Stimulated activated effector memory CD8-positive, alpha-beta T cell treated with anti-CD3 and anti-CD28 coated beads, Interleukin-12 subunit alpha, Interleukin-12 subunit beta, amount 100 ng/mL, for 72 hours (primary cell): ENCODE measurements around the gene KIAA1755.
"Not testable (repeated sequence)": the region's sequence is repeated elsewhere in the genome, so short reads cannot be mapped to it uniquely, and the experiment has no call there.

Experiments
- ATAC-seq: fragments of 150-1000 bp; cut with Tn5 transposase; 2 replicates; pipeline ENCODE4 v1.10.0; 2021
- DNase-seq, 2 donors: peaks; one replicate each; pipeline ENCODE4 v3.0.0; 2021 to 2022; ENCODE audit warnings: low spot score in 2 of 2
- H3K27ac Mint-ChIP-seq: one replicate; pipeline ENCODE4 v1.8.0; 2022; ENCODE audit warnings: mild to moderate bottlenecking, mixed read lengths
- H3K36me3 Mint-ChIP-seq: one replicate; pipeline ENCODE4 v1.8.0; 2022; ENCODE audit warnings: mild to moderate bottlenecking, mixed read lengths
- H3K4me1 Mint-ChIP-seq: one replicate; pipeline ENCODE4 v1.8.0; 2022; ENCODE audit warnings: mixed read lengths
- H3K4me3 Mint-ChIP-seq: one replicate; pipeline ENCODE4 v1.8.0; 2022; ENCODE audit warnings: mild to moderate bottlenecking, mixed read lengths
- H3K9me3 Mint-ChIP-seq: one replicate; pipeline ENCODE4 v1.8.0; 2022; ENCODE audit warnings: mixed read lengths

Gene KIAA1755

DNA sequence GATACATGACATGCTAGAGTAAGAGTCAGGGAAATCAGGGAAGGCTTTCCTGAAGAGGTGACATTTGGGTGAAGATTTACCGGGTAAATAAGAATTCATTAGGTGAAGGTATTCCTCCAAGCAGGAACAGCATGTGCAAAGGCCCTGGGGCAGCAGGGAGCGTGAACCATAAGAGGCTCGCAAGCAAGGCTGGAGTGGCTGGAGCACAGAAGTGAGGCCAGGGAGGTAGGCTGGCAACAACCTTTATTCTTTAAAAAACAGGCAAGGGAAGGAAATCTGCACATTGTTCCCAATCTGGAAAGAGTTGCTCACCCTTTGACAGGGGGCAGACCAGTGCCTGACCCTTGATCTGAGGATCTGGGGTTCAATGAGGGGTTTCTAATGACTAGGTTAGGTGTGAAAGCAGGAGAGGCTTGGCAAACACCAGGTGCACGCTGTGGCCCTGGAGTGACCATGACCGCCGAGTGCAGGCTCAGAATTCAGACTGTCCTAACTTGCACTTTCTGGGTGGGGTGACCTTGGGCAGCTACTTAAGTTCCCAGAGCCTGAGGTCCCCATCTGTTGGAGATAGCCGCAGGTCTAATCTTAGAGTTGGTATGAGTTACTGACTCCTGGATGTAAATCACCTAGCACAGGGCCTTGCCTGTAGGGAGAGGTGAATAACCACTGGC lies 1.9 kb downstream of the KIAA1755 start:
- H3K9me3 Mint-ChIP-seq, result no peaks in the 10 kb centered on the region

DNA sequence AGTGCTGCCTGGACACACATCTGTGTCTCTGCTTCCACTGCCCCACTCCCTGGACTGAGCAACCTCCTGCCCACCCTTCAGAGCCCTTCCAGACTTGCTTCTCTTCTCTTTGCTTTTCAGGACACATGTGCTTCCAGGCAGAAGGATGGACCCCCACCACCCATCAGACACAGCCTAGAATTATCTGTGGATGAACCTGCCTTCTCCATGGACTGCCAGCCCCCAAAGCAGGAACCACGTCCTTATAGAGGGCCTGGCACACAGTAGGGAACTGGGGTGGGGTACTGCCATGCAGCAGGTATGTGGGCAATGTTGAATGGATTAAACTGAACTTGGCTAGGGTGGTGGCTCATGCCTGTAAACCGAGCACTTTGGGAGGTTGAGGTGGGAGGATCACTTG lies 3.6 kb downstream of the KIAA1755 start:
- no peaks in the 10 kb centered on the region for H3K36me3 Mint-ChIP-seq
- H3K27ac Mint-ChIP-seq, result no peak overlapping the region
- no peak for DNase-seq
- no peaks in the 10 kb centered on the region for H3K9me3 Mint-ChIP-seq
- peaks cover 6% of the 10 kb centered on the region for H3K4me1 Mint-ChIP-seq
- no peak for ATAC-seq
- no peak overlapping the region for H3K4me3 Mint-ChIP-seq

More for the DNA sequence above, 1.9 kb downstream of the KIAA1755 start:
- ATAC-seq, result no peak
- peaks cover 6% of the 10 kb centered on the region for H3K4me1 Mint-ChIP-seq
- no peaks in the 10 kb centered on the region for H3K36me3 Mint-ChIP-seq
- H3K27ac Mint-ChIP-seq, result no peak overlapping the region
- no peak overlapping the region for H3K4me3 Mint-ChIP-seq
- no peak for DNase-seq

DNA sequence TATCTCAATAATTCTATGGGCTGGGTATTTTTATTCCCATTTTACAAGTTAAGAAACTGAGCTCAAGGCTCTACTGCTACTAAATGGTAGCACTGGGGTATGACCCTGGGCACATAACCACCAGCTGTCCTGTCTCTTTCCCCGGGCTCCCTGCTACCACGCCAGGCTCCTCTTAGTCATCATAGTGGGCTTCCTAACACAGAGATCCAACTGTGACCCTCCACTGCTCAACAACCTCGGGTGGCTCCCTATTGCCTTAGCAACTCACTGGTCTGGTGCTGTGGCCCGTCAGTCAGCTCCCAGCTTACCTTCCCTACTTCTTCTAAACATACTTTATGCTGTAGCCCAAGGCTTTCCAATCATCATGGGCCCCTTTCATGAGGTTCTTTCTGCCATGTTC lies 4.5 kb downstream of the KIAA1755 start:
- no peak for DNase-seq
- H3K4me1 Mint-ChIP-seq, result peaks cover 5% of the 10 kb centered on the region
- no peaks in the 10 kb centered on the region for H3K36me3 Mint-ChIP-seq
- no peak for ATAC-seq
- no peaks in the 10 kb centered on the region for H3K9me3 Mint-ChIP-seq
- no peak overlapping the region for H3K4me3 Mint-ChIP-seq
- no peak overlapping the region for H3K27ac Mint-ChIP-seq

DNA sequence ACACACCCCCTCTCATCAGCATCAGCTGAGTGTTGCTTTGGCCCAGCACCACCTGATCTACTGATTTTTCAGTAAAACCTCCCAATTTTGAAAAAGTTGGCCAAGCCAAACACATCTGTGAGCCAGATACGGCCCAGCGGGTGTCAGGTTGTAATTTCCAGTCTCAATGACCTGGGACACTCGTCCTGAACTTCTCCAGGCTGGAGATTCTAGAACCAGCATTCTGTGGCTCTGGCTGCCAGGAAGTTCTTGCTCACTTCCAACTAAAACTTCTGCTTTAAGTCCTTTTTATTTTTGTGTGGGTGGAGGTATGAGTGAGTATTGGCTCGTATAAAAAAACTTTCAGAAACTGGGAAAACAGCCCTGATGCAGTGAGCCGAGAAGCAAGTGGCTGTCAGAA lies 5.1 kb downstream of the KIAA1755 start:
- DNase-seq, result no peak
- Mint-ChIP-seq H3K4me3 (no peak overlapping the region), H3K9me3 (no peaks in the 10 kb centered on the region), H3K4me1 (no peaks in the 10 kb centered on the region), H3K27ac (no peak overlapping the region), H3K36me3 (no peaks in the 10 kb centered on the region)
- ATAC-seq, result no peak

DNA sequence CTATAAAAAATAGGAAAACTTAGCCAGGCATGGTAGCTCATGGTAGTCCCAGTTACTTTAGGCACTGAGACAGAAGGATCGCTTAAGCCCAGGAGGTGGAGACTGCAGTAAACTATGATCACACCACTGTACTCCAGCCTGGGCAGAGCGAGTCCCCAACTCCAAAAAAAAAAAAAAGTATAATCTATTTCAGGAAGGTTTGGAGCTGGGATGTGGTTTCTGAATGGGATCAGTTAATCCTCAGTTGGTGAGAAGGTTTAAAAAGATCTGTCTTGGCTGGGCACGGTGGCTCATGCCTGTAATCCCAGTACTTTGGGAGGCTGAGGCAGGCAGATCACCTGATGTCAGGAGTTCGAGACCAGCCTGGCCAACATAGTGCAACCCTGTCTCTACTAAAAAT lies 5.9 kb downstream of the KIAA1755 start:
- not testable (repeated sequence) for H3K9me3 Mint-ChIP-seq, H3K4me1 Mint-ChIP-seq, H3K36me3 Mint-ChIP-seq, H3K4me3 Mint-ChIP-seq, ATAC-seq, DNase-seq, H3K27ac Mint-ChIP-seq

DNA sequence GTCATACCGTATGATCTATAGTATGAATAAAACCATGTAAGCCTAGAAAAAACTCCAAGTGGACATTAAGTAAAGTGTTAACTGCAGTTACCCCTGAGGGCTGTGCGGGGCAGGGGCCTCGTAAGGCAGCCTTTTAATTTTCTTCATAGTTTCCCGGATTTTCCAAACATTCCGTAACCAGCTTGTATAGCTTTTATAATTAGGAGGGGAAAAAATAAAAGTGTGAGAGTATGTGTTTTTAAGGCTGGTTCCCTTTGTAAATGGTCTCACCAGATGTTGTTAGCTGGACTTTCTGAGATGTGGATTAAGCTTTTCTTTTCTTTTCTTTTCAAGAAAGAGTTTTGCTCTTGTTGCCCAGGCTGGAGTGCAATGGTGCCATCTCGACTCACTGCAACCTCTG lies 7.0 kb downstream of the KIAA1755 start:
- no peak overlapping the region for H3K4me3 Mint-ChIP-seq
- no peak overlapping the region for H3K27ac Mint-ChIP-seq
- DNase-seq, result no peak

DNA sequence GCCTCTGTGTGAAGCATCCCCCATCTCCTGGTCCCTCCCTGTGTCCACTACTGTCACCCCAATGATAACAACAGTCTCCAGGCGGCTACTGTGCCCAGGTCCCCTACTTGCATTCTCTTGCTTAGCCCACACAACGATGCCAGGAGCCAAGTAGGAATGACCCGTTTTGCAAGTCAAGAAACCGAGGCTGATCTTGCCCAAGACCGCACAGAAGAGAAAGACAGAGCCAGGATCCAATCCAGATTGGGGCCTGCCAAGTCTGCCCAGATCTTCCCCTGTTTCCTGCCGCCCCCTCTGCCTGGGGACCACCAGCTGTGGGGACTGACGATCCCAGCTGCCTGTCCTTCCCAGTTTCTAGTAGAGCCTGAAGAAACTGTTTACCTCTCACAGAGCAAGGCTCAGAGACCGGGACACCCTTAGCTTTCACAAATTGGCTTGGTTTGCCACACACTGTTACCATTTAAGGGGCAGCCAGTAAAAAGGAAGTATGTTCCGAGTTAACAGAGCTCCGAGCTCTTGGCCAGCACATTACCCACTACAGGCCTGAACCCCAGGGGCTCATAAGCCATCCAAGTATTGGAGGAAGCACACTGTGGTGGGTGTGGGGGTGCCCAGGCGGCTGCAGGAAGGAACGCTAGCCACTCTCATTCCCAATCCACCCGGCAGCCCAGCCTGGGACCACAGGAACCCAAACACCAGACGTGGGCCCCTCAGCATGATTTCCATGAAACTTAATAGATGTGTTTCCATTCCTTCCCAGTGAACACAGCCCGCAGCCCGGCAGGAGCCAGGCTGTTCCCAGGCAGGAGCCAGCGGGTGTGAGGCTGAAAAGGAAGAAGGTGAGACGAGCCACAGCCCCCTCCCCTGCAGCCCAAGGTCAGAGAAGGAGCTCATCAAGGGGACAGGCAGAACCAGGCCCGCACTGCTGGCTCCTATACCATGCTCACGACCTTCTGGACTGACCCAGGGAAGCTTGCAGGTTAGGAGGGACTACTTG lies 7.9 kb downstream of the KIAA1755 start:
- no peaks in the 10 kb centered on the region for H3K36me3 Mint-ChIP-seq
- peak; percentile 43 for ATAC-seq
- H3K27ac Mint-ChIP-seq, result no peak overlapping the region
- no peak for DNase-seq
- H3K9me3 Mint-ChIP-seq, result no peaks in the 10 kb centered on the region
- H3K4me1 Mint-ChIP-seq, result no peaks in the 10 kb centered on the region
- no peak overlapping the region for H3K4me3 Mint-ChIP-seq

More for the DNA sequence above, 7.0 kb downstream of the KIAA1755 start:
- no peak for ATAC-seq
- Mint-ChIP-seq H3K9me3 (no peaks in the 10 kb centered on the region), H3K4me1 (no peaks in the 10 kb centered on the region), H3K36me3 (no peaks in the 10 kb centered on the region)

DNA sequence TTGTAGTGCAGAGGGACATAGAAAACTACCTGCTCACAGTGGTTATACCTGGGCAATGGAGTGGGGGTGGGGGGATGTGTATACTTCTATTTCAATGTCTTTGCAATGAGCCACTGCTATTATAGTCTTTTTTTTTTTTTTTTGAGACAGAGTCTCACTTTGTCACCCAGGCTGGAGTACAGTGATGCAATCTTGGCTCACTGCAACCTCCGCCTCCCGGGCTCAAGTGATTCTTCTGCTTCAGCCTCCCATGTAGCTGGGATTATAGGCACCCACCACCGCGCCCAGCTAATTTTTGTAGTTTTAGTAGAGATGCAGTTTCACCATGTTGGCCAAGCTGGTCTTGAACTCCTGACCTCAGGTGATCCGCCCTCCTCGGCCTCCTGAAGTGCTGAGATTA lies 9.1 kb downstream of the KIAA1755 start:
- not testable (repeated sequence) for ATAC-seq, DNase-seq, H3K4me3 Mint-ChIP-seq, H3K9me3 Mint-ChIP-seq, H3K4me1 Mint-ChIP-seq, H3K36me3 Mint-ChIP-seq, H3K27ac Mint-ChIP-seq

DNA sequence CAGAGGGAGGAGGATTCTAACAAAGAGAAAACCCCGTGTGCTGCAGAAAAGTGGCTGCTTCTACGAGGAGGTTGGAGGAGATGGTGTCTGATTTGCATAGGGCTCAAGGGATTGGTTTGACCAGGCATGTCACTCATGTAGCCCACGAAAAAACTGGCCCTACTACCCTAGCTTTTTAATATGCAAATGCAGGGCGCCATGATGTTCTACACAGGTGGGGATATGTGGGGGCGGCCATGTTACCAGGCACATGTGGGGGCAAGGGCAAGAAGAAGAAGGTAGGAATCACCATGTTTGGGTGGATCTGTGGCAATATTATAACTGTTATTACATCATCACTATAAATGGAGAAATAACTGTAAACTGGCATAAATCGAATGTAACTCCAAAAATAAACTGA lies 9.9 kb downstream of the KIAA1755 start:
- Mint-ChIP-seq H3K36me3 (no peaks in the 10 kb centered on the region), H3K9me3 (no peaks in the 10 kb centered on the region), H3K4me3 (no peak overlapping the region), H3K27ac (no peak overlapping the region), H3K4me1 (no peaks in the 10 kb centered on the region)
- no peak for DNase-seq
- ATAC-seq, result no peak

DNA sequence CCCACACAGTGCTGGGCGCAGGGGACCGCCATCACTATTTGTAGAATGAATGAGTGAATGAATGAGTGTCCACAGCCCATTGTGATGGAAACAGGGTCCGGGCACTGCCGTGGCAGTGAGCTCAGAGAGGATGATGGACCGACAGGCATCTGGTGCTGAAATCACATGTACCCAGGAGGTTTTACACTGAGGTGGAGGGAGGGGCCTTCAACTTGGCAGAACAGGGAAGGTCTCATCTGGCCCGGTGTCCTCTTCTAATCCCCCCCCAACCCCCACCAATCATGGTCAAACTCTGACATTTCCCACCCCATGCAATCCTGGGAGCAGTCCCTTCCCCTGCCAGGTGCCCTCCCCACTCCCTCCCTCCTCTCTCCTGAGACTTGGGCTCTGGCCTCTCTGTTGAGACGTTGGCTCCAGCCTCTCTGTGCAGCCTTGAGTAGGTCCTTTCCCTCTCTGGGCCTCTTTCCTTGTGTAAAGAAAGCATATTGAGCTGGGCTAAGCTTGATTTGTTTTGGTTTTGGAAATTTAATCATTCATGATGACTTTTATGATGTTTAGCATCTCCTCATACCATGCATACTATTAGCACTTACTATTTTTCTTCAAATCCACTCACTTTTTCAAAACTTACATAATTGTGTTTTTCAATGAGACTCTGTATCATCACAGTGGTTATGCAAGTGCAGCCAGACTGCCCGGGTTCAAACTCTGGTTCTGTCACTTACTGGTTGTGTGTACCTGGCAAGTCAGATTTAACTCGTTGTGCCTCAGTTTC lies 10.8 kb downstream of the KIAA1755 start:
- H3K9me3 Mint-ChIP-seq, result peaks cover 2% of the 10 kb centered on the region
- H3K4me1 Mint-ChIP-seq, result no peaks in the 10 kb centered on the region
- ATAC-seq (no peak), DNase-seq (no peak)
- no peaks in the 10 kb centered on the region for H3K36me3 Mint-ChIP-seq
- no peak overlapping the region for H3K27ac Mint-ChIP-seq
- no peak overlapping the region for H3K4me3 Mint-ChIP-seq

DNA sequence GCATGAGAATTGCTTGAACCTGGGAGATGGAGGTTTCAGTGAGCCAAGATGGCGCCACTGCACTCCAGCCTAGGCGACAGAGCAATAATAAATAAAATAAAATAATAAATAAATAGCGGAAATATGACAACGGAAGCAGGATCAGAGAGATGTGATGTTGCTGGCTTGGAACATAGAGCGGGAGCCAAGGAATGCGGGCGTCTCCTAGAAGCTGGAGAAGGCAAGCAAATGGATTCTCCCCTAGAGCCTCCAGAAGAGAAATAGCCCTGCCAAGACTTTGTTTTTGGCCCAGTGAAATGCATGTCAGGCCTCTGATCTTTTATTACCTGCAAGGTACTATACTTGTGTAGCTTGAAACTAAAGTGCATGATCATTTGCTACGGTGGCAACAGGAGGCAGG lies 12.4 kb downstream of the KIAA1755 start:
- peaks cover 2% of the 10 kb centered on the region for H3K9me3 Mint-ChIP-seq
- no peak overlapping the region for H3K27ac Mint-ChIP-seq
- H3K36me3 Mint-ChIP-seq, result no peaks in the 10 kb centered on the region
- no peak overlapping the region for H3K4me3 Mint-ChIP-seq
- no peaks in the 10 kb centered on the region for H3K4me1 Mint-ChIP-seq
- ATAC-seq (no peak), DNase-seq (no peak)

DNA sequence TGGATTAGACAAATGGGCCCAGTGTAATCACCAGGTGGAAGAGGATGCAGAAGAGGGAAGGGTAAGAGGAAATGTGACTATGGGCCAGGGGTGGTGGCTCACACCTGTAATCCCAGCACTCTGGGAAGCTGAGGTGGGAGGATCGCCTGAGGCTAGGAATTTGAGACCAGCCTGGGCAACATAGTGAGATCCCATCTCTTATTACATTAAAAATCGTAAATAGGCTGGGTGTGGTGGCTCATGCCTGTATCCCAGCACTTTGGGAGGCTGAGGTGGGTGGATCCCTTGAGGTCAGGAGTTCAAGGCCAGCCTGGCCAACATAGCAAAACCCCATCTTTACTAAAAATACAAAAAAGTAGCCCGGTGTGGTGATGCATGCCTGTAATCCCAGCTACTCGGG lies 12.8 kb downstream of the KIAA1755 start:
- not testable (repeated sequence) for H3K36me3 Mint-ChIP-seq, H3K27ac Mint-ChIP-seq, H3K4me3 Mint-ChIP-seq, H3K4me1 Mint-ChIP-seq, H3K9me3 Mint-ChIP-seq, ATAC-seq, DNase-seq

DNA sequence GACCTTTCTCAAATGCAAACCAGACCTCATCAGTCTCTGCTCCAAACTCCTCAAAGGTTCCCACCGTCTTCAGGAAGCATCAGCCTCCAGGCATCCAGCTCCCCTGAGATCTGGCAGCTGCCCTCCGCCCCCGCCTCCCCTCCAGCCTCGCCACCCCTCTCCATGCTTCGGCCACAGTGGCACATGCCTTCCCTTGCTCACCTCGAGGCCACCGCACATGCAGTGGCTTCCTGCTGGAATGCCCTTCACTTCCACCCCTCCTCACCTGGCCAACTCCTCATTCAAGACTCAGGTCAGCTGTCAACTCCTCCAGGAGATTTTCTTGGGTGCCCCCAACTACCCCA lies 13.4 kb downstream of the KIAA1755 start:
- no peak for DNase-seq
- H3K4me1 Mint-ChIP-seq, result no peaks in the 10 kb centered on the region

DNA sequence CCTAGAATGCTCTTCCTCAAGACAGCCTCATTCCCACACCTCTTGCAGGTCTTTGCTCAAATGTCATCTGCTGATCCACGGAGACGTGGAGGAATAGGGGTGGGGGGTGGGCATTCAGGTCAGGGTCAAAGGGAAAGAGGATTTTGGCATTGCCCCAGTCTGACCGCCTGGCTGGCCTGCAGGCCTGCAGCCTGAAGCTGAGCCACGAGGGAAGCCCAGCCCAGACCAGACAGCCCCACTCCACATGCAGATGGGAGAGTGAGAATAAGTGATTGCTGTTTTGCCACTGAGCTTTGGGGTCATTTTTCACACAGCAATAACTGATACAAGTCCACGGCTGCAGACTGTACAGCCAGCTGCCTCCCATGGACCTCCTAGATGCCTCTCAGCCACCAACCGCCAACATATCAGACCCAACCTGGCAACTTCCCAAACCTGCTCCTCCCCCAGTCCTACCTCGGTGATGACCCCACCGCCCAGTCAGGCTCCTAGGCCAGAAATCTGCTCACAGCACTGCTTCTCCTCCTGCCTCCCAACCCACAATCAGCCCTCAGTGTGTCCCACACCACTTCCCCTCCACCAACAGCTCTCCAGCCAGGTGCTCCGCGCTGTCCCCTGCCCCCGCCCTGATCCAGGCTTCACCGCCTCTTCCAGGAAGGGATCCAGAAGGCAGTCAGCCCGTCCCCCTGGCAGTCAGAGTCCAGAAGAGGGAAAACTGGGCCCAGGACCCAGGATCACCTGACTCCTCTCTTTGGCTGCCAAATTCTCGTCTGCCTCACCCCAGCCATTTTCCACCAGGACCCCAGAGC lies 14.0 kb downstream of the KIAA1755 start:
- Mint-ChIP-seq H3K4me1 (no peaks in the 10 kb centered on the region), H3K4me3 (no peak overlapping the region), H3K27ac (no peak overlapping the region), H3K9me3 (peaks cover 2% of the 10 kb centered on the region), H3K36me3 (no peaks in the 10 kb centered on the region)
- DNase-seq (no peak), ATAC-seq (no peak)

More for the DNA sequence above, 13.4 kb downstream of the KIAA1755 start:
- peaks cover 2% of the 10 kb centered on the region for H3K9me3 Mint-ChIP-seq
- H3K27ac Mint-ChIP-seq, result no peak overlapping the region
- no peaks in the 10 kb centered on the region for H3K36me3 Mint-ChIP-seq
- no peak overlapping the region for H3K4me3 Mint-ChIP-seq
- ATAC-seq, result no peak

DNA sequence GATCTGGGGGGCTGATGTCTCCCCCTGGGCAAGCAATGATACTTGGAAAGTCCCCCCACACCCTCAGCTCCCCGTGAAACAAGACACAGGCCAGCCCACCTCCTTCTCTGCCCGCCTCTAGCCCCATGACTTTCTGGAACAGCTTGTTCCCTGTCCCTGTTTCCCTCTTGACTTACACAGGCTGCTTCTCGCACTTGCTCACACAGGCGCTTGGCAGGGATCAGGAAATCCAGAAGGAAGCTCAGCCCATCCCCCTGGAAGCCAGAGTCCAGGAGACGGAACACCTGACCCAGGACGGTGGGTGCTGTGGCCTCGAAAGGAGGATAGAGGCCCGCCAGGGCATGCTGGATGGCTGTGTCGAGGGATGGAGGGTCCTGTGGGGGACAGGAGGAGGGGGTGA lies 14.8 kb downstream of the KIAA1755 start:
- Mint-ChIP-seq H3K36me3 (no peaks in the 10 kb centered on the region), H3K27ac (no peak overlapping the region), H3K9me3 (peaks cover 2% of the 10 kb centered on the region), H3K4me3 (no peak overlapping the region), H3K4me1 (no peaks in the 10 kb centered on the region)
- no peak for DNase-seq
- ATAC-seq, result no peak
